ENCODE data around the gene PALD1. TPM values are rescaled to one million over a fixed set of nuclear protein-coding genes. Genes with fewer than 3 reads are reported as not detected.

Gene PALD1
- total RNA-seq, 1 donor from 2014 or later = 8.6 TPM

DNA sequence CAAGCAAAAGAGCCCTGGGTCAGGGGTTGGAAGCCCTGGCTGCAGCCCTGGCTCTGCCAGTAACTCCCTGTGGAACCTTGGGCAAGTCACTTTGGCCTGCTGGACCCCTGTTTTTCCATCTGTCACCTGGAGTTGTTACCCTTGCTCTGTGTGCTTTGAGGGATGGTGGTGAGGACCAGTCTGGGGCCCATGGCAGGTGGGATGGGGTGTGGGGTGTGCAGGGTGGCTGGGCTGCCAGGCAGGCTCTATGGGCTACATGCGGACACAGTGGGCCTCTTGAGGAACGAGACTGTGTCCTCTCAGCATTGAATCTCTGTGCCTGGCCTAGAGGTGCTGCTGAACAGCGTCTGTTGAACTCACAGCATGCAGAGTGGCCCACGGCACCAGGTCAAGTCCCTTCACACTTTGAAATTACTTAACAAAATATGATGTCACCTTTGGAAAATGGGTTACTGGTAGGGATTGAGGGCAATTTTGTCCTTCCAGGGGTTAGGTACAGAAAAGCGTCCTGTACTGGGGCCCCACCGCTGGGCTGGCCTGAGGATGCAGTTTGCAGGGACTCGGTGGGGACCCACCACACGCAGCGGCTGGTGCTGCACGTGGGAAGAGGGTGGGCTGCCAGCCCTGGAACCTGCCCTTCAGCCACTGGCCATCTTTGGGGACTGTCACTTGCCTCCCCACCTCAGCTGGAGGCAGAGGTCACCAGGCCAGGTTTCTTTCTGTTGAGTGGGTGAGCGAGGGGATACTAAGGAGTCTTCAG, 78.7 kb downstream of the PALD1 start:
- no peak for DNase-seq

GRCh38 chr10:70557876-70558275, 79.3 kb downstream of the PALD1 start:
- DNase-seq = no peak

GRCh38 chr10:70558295-70558694, 79.7 kb downstream of the PALD1 start:
- no peak for DNase-seq

DNA sequence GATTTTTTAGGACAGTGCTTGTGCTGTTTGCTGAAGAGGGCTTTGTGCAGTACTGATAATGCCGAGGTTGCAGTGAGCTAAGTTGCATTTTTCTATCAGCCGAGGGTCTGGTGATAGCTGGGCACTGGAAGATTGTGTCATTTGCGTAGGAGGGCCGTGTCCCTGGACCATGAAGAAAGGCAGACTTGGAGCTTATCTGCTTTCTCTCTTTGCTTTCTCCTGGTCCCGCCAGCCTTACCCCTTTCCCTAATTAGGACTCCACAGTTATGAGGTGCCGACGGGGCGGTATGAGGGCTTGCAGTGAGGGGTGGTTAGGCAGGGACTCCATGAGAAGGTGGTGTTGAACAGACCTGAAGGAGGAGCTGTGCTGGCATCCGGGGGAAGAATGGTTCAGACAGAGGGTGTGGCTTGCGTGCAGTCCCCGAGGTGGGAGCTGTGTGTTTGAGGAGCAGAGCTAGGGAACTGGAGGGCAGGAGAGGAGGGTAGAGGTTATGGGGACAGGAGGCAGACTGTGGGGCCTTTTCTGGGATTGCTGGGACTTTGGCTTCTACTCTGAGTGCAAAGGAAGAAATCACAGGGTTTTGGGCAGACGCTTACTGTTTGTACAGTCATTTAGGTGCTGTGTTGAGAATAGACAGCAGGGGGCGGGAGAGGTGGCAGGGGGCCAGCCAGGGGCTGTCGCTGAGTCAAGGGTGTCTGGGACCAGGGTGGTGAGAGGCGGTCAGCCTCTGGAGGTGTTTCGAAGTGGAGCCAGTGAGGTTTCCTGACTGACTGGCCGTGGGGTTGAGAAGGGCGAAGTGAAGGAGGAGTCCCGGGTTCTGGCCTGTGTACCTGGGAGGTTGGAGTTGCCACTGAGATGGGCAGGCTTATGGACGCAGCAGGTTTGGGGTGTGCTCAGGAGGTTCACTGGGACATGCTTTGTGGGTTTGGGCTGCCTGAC, 80.6 kb downstream of the PALD1 start:
- DNase-seq = peak; percentile 47

- no peak for DNase-seq
Measured at GRCh38 chr10:70559861-70560260, 81.3 kb downstream of the PALD1 start.

- DNase-seq = no peak
Measured at GRCh38 chr10:70560511-70560941, 82.0 kb downstream of the PALD1 start.

GRCh38 chr10:70561070-70561469, 82.5 kb downstream of the PALD1 start:
- peak; percentile 66 for DNase-seq

DNA sequence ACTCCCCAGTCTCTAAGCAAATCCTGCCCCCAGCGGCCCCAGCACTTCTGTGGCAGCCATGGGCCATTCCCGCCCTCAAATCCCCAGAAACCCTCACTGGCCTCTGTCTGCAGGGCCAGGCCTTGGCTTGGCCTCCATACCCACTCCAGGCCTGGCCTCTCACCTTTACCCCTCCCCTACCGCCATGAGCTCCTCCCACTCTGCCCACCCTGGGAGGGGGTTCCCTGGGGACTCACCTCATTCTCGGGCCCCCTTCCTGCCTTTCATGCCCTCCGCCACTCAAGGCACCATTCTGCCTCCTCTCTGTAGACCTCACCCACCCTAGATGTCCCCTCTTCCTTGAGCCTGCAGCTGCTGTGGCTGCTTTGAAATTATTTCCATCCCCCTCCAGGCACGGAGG, 83.0 kb downstream of the PALD1 start:
- DNase-seq = no peak

GRCh38 chr10:70562036-70562755, 83.6 kb downstream of the PALD1 start:
- peak; percentile 81 for DNase-seq

DNA sequence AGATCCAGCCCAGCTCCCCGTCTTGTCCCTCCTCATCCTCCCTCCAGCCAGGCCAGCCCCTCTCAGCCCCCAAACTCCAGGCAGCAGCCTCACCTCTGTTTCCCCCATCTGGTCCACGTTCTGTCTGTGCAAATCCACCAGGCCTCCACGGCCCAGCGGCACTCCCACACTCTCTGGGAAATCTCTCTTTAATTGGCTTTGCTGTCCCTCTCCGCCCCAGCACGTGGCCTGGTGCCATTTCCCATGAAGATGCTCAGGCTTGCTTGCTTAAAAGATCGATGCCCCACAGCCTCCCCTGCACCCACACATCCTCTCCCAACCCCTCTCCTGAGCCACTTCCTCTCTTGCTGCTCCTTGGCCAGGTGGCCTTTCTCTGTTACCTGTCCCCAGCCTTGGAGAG, 84.7 kb downstream of the PALD1 start:
- no peak for DNase-seq

GRCh38 chr10:70564113-70564725, 85.7 kb downstream of the PALD1 start:
- no peak for DNase-seq

DNA sequence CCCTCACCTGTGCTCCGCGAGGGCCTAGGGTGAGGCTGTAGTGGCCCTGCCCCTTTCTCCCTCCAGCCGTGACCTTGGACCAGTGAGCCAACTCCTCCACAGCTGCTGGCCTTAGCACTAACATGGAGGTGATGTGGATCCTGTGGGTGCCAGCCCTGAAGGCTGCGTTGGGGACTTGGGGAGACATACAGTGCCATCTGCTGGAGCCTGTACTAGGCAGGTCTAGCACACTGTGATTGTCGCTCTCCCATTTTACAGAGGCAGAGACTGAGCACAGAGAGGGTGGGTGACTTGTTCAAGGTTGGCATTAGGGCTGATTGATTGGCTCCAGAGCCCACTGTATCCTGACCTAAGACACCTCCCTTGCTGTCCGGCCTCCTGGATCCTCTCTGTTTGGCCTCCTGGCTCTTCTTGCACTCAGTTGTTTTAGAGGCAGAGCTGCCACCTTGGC, 86.4 kb downstream of the PALD1 start:
- DNase-seq = no peak

DNA sequence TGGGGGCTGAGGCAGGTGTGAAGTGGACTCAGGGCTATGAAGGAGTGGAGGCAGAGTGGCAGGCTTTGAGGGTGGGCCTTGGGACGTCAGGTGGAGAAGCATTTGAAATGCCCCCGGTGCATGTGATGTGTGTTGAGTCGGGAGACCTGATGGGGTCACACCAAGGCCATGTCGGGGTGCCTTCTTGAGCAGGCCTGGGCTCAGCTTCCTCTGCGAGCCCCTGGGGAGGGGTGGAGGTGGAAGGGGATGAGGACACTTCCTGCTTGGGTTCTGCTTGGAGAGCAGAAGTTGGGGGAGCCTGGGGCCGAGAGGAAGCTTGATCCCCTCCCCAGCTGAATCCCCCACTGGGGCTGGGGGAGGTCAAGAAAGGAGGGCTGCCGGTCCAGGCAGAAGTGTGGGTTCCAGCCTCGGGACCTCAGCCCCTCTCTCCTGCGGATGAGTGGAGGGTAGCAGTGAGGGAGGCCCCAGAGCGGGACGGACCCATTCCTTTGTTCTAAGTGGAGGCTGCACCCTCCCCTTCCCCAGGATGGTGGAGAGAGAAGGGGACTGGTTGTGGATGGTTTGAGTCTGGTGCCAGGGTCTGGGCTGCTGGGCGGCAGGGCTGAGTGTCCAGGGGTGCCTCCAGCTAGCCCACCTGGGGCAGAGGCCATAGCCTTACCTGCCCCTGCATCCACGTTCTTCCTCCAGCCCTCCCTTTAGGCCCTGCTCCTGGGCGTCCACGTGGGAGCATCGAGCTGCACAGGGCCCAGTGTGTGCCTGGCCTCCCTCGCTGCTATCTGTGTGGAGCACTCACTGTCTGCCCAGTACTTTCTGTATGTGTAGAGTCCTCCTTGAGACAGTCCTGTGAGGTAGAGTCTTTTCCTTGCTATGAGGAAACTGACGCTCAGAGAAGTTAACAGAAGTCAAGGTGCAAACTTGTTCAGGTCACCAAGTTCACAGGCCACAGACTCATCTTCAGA, 87.3 kb downstream of the PALD1 start:
- DNase-seq = no peak

- DNase-seq = no peak
Measured at GRCh38 chr10:70566515-70567290, 88.1 kb downstream of the PALD1 start.

GRCh38 chr10:70567603-70568002, 89.0 kb downstream of the PALD1 start:
- DNase-seq = no peak

- no peak for DNase-seq
Measured at GRCh38 chr10:70568113-70568512, 89.5 kb downstream of the PALD1 start.

- no peak for DNase-seq
Measured at GRCh38 chr10:70568781-70569495, 90.4 kb downstream of the PALD1 start.

DNA sequence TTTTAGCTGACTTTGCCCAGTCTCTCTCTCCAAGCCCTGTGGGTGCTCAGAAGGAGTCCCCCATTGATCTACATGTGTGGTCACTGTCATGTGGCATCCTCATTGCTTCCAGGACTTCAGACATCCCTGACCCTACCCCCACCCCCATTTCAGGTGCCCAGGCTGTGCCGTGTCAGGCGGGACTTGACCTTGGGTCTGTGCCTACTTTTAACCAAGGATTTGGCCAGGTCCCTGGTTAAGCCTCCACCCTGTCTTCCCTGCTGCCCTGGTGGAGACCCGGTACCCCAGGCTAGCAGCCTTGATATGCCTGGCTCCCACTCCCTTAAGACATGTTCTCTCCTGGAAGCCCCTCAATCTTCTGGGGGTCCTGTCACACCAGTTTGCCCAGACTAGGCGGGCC, 92.7 kb downstream of the PALD1 start:
- no peak for DNase-seq
